Measurements from ENCODE around the gene TTC31. TPM values are rescaled to one million over a fixed set of nuclear protein-coding genes. Genes with fewer than 3 reads are reported as not detected.

The TTC31 gene
- total RNA-seq, 2 experiments from 2014 or later, result 20.3 to 21.9 TPM

DNA sequence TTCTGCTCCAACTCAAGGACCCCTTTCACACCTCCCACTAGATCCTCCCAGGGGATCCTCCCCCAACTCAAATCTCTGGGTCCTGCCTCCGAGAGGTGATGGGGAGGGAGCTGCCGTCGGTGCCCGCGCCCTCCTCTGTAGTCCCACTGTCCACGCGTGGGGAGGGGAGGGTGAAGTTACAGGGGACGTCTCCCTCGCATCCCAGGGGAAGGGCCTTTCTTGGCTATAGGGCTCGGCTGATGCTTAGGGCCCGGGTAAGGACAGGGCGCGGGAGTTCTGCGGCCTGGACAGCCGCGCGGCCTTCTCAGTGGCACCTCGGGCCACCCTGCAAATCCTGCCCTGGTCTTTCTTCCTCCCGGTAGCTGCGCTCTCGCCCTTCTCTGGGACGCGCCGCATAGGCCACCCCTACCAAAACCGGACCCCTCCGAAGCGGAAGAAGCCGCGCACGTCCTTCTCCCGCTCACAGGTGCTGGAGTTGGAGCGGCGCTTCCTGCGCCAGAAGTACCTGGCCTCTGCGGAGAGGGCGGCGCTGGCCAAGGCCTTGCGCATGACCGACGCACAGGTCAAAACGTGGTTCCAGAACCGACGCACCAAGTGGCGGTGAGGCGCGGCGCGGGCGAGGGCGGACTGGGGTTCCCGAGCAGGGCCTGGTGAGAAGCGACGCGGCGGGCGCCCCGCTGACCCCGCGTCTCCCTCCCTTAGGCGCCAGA, 32.5 kb downstream of the TTC31 start:
- ATAC-seq (peak; percentile 10), DNase-seq (no peak)
- Mint-ChIP-seq H3K9me3 (no peaks in the 10 kb centered on the region), H3K36me3 (ENCODE audit: low read depth) (peaks cover 5% of the 10 kb centered on the region), H3K4me1 (ENCODE audit: low read depth) (peaks cover 26% of the 10 kb centered on the region), H3K27me3 (peaks cover 70% of the 10 kb centered on the region), H3K27ac (no peak overlapping the region), H3K4me3 (peak overlapping the region; percentile 52)
- intact Hi-C loops (cut with micrococcal nuclease), result no loop called here
- ChIA-PET POLR2A (interaction anchor here (1.3 to 2.7 kb wide), 5 partner anchors 12 to 18 kb away, joined by 3 to 15 read pairs (median 5); partner anchors contain the start of genes AUP1 and HTRA2), CTCF (interaction anchor here (1.1 to 2.0 kb wide), 3 partner anchors 9 to 72 kb away, joined by 3 to 4 read pairs (median 3); partner anchors contain the start of genes CCDC142 and TTC31)
- TF ChIP-seq, protein P1, sequence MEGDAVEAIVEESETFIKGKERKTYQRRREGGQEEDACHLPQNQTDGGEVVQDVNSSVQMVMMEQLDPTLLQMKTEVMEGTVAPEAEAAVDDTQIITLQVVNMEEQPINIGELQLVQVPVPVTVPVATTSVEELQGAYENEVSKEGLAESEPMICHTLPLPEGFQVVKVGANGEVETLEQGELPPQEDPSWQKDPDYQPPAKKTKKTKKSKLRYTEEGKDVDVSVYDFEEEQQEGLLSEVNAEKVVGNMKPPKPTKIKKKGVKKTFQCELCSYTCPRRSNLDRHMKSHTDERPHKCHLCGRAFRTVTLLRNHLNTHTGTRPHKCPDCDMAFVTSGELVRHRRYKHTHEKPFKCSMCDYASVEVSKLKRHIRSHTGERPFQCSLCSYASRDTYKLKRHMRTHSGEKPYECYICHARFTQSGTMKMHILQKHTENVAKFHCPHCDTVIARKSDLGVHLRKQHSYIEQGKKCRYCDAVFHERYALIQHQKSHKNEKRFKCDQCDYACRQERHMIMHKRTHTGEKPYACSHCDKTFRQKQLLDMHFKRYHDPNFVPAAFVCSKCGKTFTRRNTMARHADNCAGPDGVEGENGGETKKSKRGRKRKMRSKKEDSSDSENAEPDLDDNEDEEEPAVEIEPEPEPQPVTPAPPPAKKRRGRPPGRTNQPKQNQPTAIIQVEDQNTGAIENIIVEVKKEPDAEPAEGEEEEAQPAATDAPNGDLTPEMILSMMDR (IDR thresholded peaks at IDR 0.05), result no peak

DNA sequence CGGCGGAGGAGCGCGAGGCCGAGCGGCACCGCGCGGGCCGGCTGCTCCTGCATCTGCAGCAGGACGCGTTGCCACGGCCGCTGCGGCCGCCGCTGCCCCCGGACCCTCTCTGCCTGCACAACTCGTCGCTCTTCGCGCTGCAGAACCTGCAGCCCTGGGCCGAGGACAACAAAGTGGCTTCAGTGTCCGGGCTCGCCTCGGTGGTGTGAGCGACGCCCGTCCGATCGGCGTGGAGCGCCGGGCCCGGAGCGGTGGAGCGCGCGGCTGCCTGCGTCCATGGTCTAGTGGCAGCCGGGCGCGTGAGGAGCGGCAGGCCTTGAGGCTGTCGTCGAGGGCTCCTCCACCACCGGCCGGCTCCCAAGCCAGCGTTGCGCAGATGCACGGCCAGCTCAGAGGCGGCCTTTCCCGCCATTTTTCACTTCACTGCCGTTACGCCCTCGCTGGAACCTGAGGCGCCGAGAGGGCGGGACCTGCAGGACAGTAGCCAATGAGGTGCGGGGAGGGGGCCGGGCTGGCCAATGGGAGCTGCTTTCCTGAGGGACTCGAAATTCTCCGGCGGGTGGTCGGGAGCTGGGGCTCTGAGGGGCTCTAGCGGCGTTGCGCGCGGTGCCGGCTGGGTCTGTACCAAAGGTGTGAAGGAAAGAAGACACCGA, 33.2 kb downstream of the TTC31 start:
- no peak overlapping the region for H3K27ac Mint-ChIP-seq
- CTCF ChIA-PET, result interaction anchor here (1.1 to 1.8 kb wide), 2 partner anchors 16 to 71 kb away, joined by 3 to 4 read pairs; no protein-coding TSS in a partner anchor

DNA sequence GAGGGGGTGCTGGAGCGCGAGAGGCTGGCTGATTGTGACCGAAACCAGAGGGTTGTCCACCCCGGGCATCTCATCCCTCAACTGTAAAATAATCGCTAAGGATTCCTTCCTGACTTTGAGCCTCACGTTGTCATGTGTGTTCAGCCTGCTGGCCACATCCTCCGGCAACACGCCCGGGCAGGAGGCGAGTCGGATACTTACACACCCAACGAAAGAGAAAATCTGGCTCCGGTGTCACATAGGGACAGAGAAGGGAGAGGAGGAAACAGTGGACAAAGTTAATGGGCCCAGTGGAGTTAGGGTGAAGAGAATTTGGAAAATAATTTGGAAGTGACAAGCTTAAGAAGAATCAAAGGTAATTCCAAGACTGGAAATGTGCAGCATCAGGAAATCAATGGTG, 33.8 kb downstream of the TTC31 start:
- TF ChIP-seq, protein P1 (IDR thresholded peaks at IDR 0.05), result no peak
- Mint-ChIP-seq H3K4me1 (ENCODE audit: low read depth) (peaks cover 23% of the 10 kb centered on the region), H3K9me3 (no peaks in the 10 kb centered on the region), H3K36me3 (ENCODE audit: low read depth) (peaks cover 5% of the 10 kb centered on the region), H3K27me3 (peaks cover 61% of the 10 kb centered on the region), H3K27ac (no peak overlapping the region), H3K4me3 (peak overlapping the region; percentile 42)
- POLR2A ChIA-PET, result interaction anchor here (0.8 to 2.7 kb wide), 4 partner anchors 10 to 16 kb away, joined by 3 to 15 read pairs (median 4); partner anchors contain the start of genes AUP1 and HTRA2
- DNase-seq (no peak), ATAC-seq (no peak)
- CTCF ChIA-PET, result interaction anchor here (1.8 kb wide), 1 partner anchor 15 kb away, joined by 4 read pairs; no protein-coding TSS in a partner anchor
- intact Hi-C loops (cut with micrococcal nuclease), result no loop called here

More for the DNA sequence above, 33.2 kb downstream of the TTC31 start:
- Mint-ChIP-seq H3K4me3 (peak overlapping the region; percentile 42), H3K36me3 (ENCODE audit: low read depth) (peaks cover 5% of the 10 kb centered on the region), H3K27me3 (peaks cover 66% of the 10 kb centered on the region), H3K9me3 (no peaks in the 10 kb centered on the region), H3K4me1 (ENCODE audit: low read depth) (peaks cover 26% of the 10 kb centered on the region)
- ATAC-seq (peak; percentile 80), DNase-seq (peak; percentile 80)
- intact Hi-C loops (cut with micrococcal nuclease), result no loop called here
- POLR2A ChIA-PET, result interaction anchor here (0.8 to 2.7 kb wide), 6 partner anchors 9 to 15 kb away, joined by 3 to 15 read pairs (median 4); partner anchors contain the start of genes AUP1 and HTRA2
- TF ChIP-seq, protein P1 (IDR thresholded peaks at IDR 0.05), result no peak

DNA sequence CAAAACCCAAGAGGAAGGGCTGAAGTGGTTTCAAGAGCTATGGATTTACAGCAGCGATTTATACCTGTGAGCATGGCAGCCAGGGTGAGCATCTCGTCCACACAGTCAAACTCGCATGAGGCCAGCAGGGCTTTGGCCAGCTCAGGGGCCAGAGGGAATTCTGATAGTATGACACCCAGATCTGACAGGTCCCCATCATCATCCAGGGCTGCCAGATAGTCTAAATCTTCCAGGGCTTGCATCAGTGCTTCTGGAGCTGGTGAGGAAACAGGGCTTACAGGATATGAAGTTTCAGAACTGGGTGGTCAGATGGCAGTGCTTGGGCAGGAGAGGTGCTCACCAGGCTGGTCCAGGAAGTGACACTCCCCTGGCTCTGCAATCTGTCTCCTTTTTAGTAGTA, 39.6 kb downstream of the TTC31 start:
- Mint-ChIP-seq H3K4me1 (ENCODE audit: low read depth) (peaks cover 11% of the 10 kb centered on the region), H3K27me3 (peaks cover 20% of the 10 kb centered on the region), H3K4me3 (no peak overlapping the region), H3K9me3 (no peaks in the 10 kb centered on the region), H3K27ac (no peak overlapping the region), H3K36me3 (ENCODE audit: low read depth) (peaks cover 25% of the 10 kb centered on the region)
- ChIA-PET CTCF (interaction anchor here (0.7 to 2.5 kb wide), 4 partner anchors 9 to 255 kb away, joined by 3 to 10 read pairs (median 3); no protein-coding TSS in a partner anchor), POLR2A (interaction anchor here (0.8 kb wide), 1 partner anchor 27 kb away, joined by 3 read pairs; no protein-coding TSS in a partner anchor)
- TF ChIP-seq, protein P1 (IDR thresholded peaks at IDR 0.05), result no peak
- no peak for DNase-seq
- intact Hi-C loops (cut with micrococcal nuclease), result no loop called here
- no peak for ATAC-seq

Data from activated CD8-positive, alpha-beta T cell treated with anti-CD3 and anti-CD28 coated beads for 36 hours (primary cell).